Keratinocyte (primary cell): Measurements from ENCODE around the gene KIR2DL4. TPM values are rescaled to one million over a fixed set of nuclear protein-coding genes. Genes with fewer than 3 reads are reported as not detected.
"Not testable (repeated sequence)": the region's sequence is repeated elsewhere in the genome, so short reads cannot be mapped to it uniquely, and the experiment has no call there.

Source experiments
- DNase-seq: peaks from one replicate; pipeline ENCODE4 v3.0.0-alpha.2; 2011; ENCODE audit warnings: low read depth, missing footprints, low spot score
- FAIRE-seq: peaks from 2 replicates; lab custom pipeline; 2011; peaks lifted over from hg19 to GRCh38; lab: Jason Lieb, UNC
- H2AFZ ChIP-seq: 2 replicates; pipeline ENCODE4 v1.6.0; 2012; ENCODE audit warnings: low read length, control low read depth, inconsistent platforms; ENCODE audit not compliant: control insufficient read depth
- H3K27ac ChIP-seq: 2 replicates; pipeline ENCODE4 v1.5.1; 2011; ENCODE audit warnings: low read length; ENCODE audit not compliant: control insufficient read depth, insufficient read depth
- H3K27me3 ChIP-seq: 3 replicates; pipeline ENCODE4 v1.6.0; 2011; ENCODE audit warnings: low read length; ENCODE audit not compliant: control insufficient read depth, insufficient read depth; ENCODE audit errors: extremely low read depth
- H3K36me3 ChIP-seq, 2 experiments: 2 replicates in 1 of 2; 3 replicates in 1 of 2; pipeline ENCODE4 v1.5.1; 2011; ENCODE audit warnings: low read length in 2 of 2, mild to moderate bottlenecking in 1 of 2; ENCODE audit not compliant: control insufficient read depth in 2 of 2, insufficient read depth in 2 of 2; ENCODE audit errors: extremely low read depth in 1 of 2
- H3K4me1 ChIP-seq: 3 replicates; pipeline ENCODE4 v1.5.1; 2011; ENCODE audit warnings: low read length; ENCODE audit not compliant: control insufficient read depth, insufficient read depth; ENCODE audit errors: extremely low read depth
- H3K4me2 ChIP-seq: 3 replicates; pipeline ENCODE4 v1.6.0; 2011; ENCODE audit warnings: low read depth, low read length; ENCODE audit not compliant: control insufficient read depth, insufficient read depth; ENCODE audit errors: extremely low read depth
- H3K4me3 ChIP-seq, 3 experiments: fragments of 200-600 bp in 1 of 3; sonication (generic) in 1 of 3; 2 replicates in 2 of 3; 3 replicates in 1 of 3; pipeline ENCODE4 v1.5.1; 2011 to 2016; ENCODE audit warnings: low read length in 3 of 3, mild to moderate bottlenecking in 3 of 3, control low read depth in 2 of 3, inconsistent platforms in 1 of 3, low read depth in 1 of 3, mixed read lengths in 1 of 3, mixed run types in 1 of 3, moderate library complexity in 1 of 3; ENCODE audit not compliant: control insufficient read depth in 2 of 3, insufficient read depth in 2 of 3; ENCODE audit errors: extremely low read depth in 1 of 3
- H3K79me2 ChIP-seq: 2 replicates; pipeline ENCODE4 v1.6.0; 2012; ENCODE audit warnings: low read length; ENCODE audit not compliant: control insufficient read depth, insufficient read depth
- H3K9ac ChIP-seq: 3 replicates; pipeline ENCODE4 v1.6.0; 2011; ENCODE audit warnings: low read length; ENCODE audit not compliant: control insufficient read depth, insufficient read depth; ENCODE audit errors: extremely low read depth
- H3K9me1 ChIP-seq: 3 replicates; pipeline ENCODE4 v1.6.0; 2011; ENCODE audit warnings: low read length; ENCODE audit not compliant: control insufficient read depth, insufficient read depth; ENCODE audit errors: extremely low read depth
- H3K9me3 ChIP-seq: 2 replicates; pipeline ENCODE4 v1.5.1; 2012; ENCODE audit warnings: low read depth, low read length; ENCODE audit not compliant: control insufficient read depth
- H4K20me1 ChIP-seq: 3 replicates; pipeline ENCODE4 v1.6.0; 2011; ENCODE audit warnings: low read length; ENCODE audit not compliant: control insufficient read depth, insufficient read depth; ENCODE audit errors: extremely low read depth
- CTCF ChIP-seq, 3 experiments: IDR thresholded peaks in 1 of 3; conservative IDR thresholded peaks in 1 of 3; optimal IDR thresholded peaks in 1 of 3; 2 replicates in 2 of 3; 3 replicates in 1 of 3; pipeline versions ENCODE3 to v1.5.1; 2011; ENCODE audit warnings: low read length in 3 of 3, mild to moderate bottlenecking in 3 of 3, moderate library complexity in 2 of 3, control low read depth in 1 of 3, inconsistent platforms in 1 of 3; ENCODE audit not compliant: insufficient read depth in 2 of 3; ENCODE audit errors: extremely low read depth in 1 of 3
- EZH2 ChIP-seq: IDR thresholded peaks from one replicate; pipeline ENCODE4 v1.6.1; 2012; ENCODE audit warnings: inconsistent platforms, mild to moderate bottlenecking, low read length, moderate library complexity
- dilution Hi-C: fragments of 300-500 bp; cut with MboI; formaldehyde crosslinking; loops from one replicate; pipeline ENCODE4 v1.7.0; 2020; ENCODE audit warnings: low sequenced_read_pairs; ENCODE audit not compliant: extremely low pct_ligation_motif_present
- polyA minus RNA-seq, 3 experiments: library from RNA; depleted of rRNA, polyadenylated mRNA; stranded (reverse); fragments of >200 nt; gene quantifications; 1 replicate in 1 of 3; 2 replicates in 1 of 3; 3 replicates in 1 of 3; pipeline ENCODE4 v1.2.3, GENCODE V29; 2011
- polyA plus RNA-seq, 5 experiments: library from polyadenylated mRNA; depleted of rRNA in 3 of 5; stranded (reverse) in 3 of 5; stranded (forward) in 1 of 5; unstranded in 1 of 5; fragments of >200 nt; gene quantifications; 1 replicate in 1 of 5; 2 replicates in 3 of 5; 3 replicates in 1 of 5; pipeline versions ENCODE4 v1.2.1 to v1.2.3, GENCODE V29; 2011 to 2012; ENCODE audit warnings: missing spikeins in 2 of 5, low read depth in 1 of 5, low replicate concordance in 1 of 5

The KIR2DL4 gene
- polyA plus RNA-seq (not detected in 3 replicates), polyA minus RNA-seq (not detected in 3 replicates)
- not detected for polyA plus RNA-seq (2011; ENCODE audit: low read depth)
- polyA plus RNA-seq (2011; cell fraction: cytosol; rRNA removed): not detected in 2 replicates
- not detected in 2 replicates for polyA plus RNA-seq (2011; cell fraction: nucleus; rRNA removed)
- polyA plus RNA-seq (2012; ENCODE audit: low replicate concordance): not detected in 2 replicates
- not detected for polyA minus RNA-seq (2011; cell fraction: cytosol; rRNA and poly(A)+ RNA removed)
- not detected in 2 replicates for polyA minus RNA-seq (2011; cell fraction: nucleus; rRNA and poly(A)+ RNA removed)

GRCh38 chr19:54803410-54803809, at the start of gene KIR2DL4:
Gene KIR2DL4, plus strand, starts transcription at chr19:54803610. Its CDS starts 42 bp downstream, at chr19:54803652.
- Histone ChIP-seq H3K4me2 (no peak within 1 kb of the TSS), H4K20me1 (no peaks in the 10 kb centered on the region), H2AFZ (no peak within 1 kb of the TSS), H3K4me3 (no peak within 1 kb of the TSS), H3K9ac (no peak within 1 kb of the TSS), H3K4me1 (no peaks in the 10 kb centered on the region), H3K36me3 (no peaks in the 10 kb centered on the region), H3K9me1 (no peaks in the 10 kb centered on the region), H3K27me3 (no peaks in the 10 kb centered on the region), H3K27ac (no peak within 1 kb of the TSS), H3K9me3 (peaks cover 14% of the 10 kb centered on the region), H3K79me2 (no peaks in the 10 kb centered on the region)
- TF ChIP-seq CTCF (optimal IDR thresholded peaks at IDR 0.05 in 1 of 3, IDR thresholded peaks at IDR 0.05 in 1 of 3, conservative IDR thresholded peaks at IDR 0.05 in 1 of 3; ENCODE audit: extremely low read depth in 1 of 3, insufficient read depth in 2 of 3, low read length in 3 of 3): no peak
- TF ChIP-seq EZH2: no peak
- DNase-seq (no peak), FAIRE-seq (no peak)
- dilution Hi-C loops: no loop called here

GRCh38 chr19:54756204-54757110, 47.0 kb upstream of the KIR2DL4 start:
- H3K4me1 ChIP-seq: not testable (repeated sequence)

GRCh38 chr19:54758577-54758976, 44.8 kb upstream of the KIR2DL4 start:
- H3K36me3 ChIP-seq, H3K27me3 ChIP-seq: not testable (repeated sequence)

More at GRCh38 chr19:54756204-54757110, 47.0 kb upstream of the KIR2DL4 start:
- H3K9ac ChIP-seq, H3K4me3 ChIP-seq, H3K9me3 ChIP-seq, H3K36me3 ChIP-seq, FAIRE-seq, H3K4me2 ChIP-seq, H4K20me1 ChIP-seq, dilution Hi-C loops, H3K9me1 ChIP-seq, H3K27me3 ChIP-seq, H2AFZ ChIP-seq, H3K79me2 ChIP-seq, DNase-seq, H3K27ac ChIP-seq: not testable (repeated sequence)

GRCh38 chr19:54764219-54764618, 39.2 kb upstream of the KIR2DL4 start:
- H4K20me1 ChIP-seq, H3K36me3 ChIP-seq, H3K9me3 ChIP-seq, H2AFZ ChIP-seq, H3K4me3 ChIP-seq, H3K9me1 ChIP-seq, FAIRE-seq, DNase-seq, H3K9ac ChIP-seq, H3K4me2 ChIP-seq, H3K4me1 ChIP-seq, dilution Hi-C loops, H3K27ac ChIP-seq, H3K27me3 ChIP-seq, H3K79me2 ChIP-seq: not testable (repeated sequence)

More at GRCh38 chr19:54758577-54758976, 44.8 kb upstream of the KIR2DL4 start:
- H3K79me2 ChIP-seq, H3K27ac ChIP-seq, H3K9me1 ChIP-seq, H2AFZ ChIP-seq, H3K4me3 ChIP-seq, FAIRE-seq, dilution Hi-C loops, H3K4me2 ChIP-seq, H3K9ac ChIP-seq, DNase-seq, H3K4me1 ChIP-seq, H3K9me3 ChIP-seq, H4K20me1 ChIP-seq: not testable (repeated sequence)
